ENCODE data around the gene FCN2.
"Not testable (repeated sequence)": the region's sequence is repeated elsewhere in the genome, so short reads cannot be mapped to it uniquely, and the experiment has no call there.

The FCN2 gene

DNA sequence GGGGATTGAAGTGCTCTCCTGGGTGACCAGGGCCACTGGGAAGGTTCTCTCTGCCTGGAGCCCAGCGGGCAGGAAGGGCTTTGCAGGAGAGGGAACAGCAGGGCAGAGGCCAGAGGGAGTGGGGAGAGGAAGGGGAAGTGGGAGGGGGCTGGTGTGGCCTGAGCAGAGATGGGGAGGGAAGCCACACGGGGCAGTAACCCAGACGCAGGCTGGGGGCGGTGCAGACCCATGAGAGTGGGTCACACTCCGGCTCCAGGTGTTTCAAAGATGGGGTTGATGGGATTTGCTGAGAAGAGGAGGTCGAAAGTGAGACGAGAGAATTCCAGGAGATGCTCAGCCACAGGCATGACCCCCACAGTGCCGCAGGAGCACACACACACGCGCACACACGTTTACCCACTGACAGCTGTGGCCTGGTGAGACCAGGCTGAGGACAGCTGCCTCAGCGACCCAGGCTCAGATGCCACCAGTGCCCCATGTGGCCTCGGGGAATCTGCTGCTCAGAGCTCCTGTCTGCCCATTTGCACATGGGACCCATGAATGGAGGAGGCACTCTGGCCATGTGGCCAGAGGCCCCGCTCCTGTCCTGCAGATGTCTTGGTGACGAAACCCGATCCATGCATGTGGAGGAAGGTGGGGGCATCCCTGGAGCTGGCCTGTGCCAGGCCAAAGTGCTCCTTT, 32.7 kb upstream of the FCN2 start:
- no peak for DNase-seq

DNA sequence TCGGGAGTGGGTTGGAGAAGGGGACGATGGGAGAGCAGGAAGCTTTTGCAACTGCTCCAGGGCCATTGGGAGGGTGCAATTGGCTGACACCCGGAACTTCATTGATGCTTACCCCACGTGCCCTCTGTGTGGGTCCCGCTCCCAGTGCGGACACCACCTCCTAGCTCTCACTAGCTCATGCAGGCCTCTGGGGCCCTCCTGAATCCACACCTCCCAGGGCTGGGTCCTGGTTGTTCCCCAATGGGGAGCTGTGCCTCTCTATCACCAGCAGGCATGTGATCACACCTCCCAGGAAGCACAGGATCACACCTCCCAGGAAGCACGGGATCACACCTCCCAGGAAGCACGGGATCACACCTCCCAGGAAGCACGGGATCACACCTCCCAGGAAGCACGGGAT, 32.1 kb upstream of the FCN2 start:
- no peak for DNase-seq

- no peak for DNase-seq
Observed at GRCh38 chr9:134850611-134851010, 30.0 kb upstream of the FCN2 start.

DNA sequence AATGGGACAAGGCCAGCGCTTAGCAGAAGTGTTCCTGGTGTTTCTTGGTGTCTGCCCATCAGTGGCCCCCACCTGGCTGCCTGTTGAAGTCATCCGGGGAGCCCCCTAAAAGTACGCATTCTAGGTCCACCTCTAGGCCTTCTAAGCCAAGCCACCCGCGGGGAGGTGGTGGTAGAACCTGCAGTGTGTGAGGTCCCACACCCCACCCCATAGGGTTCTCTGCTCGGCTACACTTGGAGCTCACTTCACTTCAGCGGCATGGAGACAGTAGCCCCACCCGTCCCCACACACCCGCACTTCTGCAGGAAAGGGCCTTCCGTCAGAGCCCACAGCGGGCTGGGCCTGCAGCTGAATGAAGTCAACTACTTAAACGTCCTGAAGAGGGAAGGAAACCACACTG, 29.6 kb upstream of the FCN2 start:
- no peak for DNase-seq

DNA sequence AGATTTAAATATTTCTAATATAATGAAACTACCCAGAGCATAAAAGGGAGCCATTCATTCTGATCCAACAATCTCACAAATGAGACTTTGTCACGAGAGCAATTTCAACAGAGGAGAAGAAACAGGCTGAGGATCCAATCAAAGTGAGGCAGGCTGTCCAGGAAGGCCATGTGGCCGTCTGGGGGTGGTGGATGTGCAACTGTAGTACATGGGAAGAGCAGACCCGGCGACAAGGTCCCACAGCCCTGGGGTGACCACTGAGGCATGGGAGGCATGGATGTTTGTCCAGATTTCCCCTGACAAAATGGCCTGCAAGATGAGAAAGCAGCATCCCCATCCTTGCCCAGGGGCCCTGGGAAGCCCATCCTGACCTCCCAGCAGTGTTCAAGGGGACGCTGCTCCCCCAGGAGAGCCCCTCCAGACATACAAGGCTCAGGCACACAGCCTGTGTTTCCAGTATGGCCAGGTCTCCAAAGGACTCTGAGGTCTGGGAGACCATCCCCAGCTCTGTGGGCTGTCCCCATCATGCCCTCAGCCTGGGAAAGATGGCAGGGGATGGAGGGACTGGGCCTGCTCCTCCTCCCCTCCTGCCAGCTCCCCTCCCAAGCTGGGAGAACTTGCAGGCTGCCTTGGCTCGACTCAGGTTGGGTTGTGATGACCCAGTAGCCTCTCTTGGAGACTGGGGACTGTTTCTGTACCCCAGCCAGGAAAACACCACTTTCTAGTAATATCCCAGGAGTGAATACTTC, 27.5 kb upstream of the FCN2 start:
- DNase-seq, result no peak

DNA sequence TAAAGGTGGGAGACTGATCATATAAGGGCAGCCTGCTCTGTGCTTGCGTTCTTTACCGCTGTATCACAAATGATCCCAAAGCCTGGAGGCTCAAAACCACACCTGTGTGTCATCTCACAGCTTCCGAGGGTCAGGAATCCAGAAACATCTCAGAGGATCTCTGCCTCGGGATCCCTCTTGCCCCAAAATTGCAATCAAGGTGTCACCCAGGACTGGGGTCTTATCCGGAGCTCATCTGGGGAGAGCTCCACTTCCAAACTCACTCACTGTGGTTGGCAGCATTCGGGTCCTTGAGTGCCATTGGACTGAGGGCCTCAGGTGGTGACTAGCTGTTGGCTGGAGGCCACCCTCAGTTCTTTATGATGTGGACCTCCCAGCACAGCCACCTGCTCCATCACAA, 26.7 kb upstream of the FCN2 start:
- DNase-seq, result no peak

DNA sequence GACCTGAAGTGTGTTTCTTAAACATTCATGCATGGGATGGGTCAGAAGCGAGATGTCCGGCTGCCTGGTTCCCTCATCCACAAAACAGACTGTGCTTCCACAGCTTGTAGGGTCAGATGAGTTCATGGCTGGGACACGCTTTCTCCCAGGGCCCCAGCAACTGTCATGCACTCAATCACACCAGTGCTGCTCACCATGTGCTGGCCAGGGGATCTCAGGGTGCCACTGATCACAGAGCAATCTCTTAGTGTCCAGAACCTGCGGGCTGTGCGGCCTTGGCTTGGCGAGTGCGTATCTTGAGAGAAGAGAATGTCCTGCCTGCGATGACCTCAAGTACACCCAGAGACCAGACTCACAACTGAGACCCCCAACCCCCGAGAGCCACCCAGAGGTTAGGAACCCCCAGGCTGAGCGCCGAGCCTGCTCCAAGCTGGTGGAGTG, 26.0 kb upstream of the FCN2 start:
- no peak for DNase-seq

GRCh38 chr9:134855231-134855899, 25.2 kb upstream of the FCN2 start:
- DNase-seq, result no peak

DNA sequence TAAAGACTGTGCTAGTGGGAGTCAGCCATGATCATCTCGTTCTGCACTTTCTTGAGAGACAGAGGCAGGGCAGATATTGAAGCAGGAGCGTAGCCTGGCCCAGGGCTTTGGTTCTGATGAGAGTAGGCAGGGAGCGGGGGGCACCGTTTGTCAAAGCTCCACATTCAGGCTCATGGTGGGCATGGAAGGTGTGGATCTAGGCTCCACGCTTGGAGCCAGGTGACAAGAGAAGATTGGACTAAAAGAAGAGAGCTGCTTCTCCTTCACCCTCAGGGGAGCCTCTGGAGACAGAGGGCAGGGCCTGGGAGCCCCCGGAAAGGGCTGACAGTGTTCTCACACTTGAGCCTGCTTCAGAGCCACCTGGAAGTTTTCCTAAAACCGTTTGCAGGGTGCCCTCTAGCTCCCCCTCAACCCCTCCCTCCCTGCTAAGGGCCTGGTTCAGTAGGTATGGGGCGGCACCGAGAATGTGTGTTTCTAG, 24.7 kb upstream of the FCN2 start:
- no peak for DNase-seq

GRCh38 chr9:134857451-134857850, 23.2 kb upstream of the FCN2 start:
- DNase-seq, result not testable (repeated sequence)

DNA sequence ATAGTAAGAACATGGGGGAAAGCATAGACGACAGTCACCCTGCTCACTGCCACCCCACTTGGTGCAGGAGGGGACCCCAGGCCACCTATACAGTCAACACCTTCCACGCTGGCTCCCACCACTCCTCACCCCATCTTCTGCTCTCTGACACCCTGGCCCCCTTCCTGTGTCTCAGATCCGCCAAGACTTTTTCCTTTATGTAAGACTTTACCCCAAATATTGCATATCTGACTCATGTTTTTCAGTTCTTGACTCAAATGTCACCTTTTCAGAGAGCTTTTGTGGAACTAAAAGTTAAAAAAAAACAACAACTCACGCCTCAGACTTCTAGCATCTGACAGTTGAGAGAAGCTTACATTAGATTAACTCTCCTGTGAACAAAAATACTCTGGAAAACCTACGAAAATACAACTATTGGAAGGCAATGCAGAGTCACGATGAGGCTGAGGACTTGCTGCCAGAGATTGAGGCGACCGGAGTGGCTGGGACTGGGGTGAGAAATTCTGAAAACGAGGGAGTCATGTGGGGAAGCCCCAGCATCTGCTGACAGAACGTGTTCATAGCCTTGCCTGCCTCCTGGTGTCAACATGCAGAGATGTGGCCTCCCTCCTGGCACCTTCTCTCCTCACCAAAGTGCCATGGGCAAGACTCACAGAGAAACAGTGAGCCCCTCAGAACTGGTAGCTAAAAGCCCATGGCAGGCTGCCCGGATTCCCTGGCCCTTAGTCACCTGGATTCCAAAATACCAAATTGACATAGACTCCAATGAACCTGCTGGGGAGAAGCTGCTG, 22.4 kb upstream of the FCN2 start:
- DNase-seq, result no peak

GRCh38 chr9:134860510-134860909, 20.1 kb upstream of the FCN2 start:
- DNase-seq, result no peak

GRCh38 chr9:134861595-134862334, 18.8 kb upstream of the FCN2 start:
- no peak for DNase-seq

GRCh38 chr9:134863306-134863902, 17.2 kb upstream of the FCN2 start:
- DNase-seq, result no peak

GRCh38 chr9:134863941-134864820, 16.4 kb upstream of the FCN2 start:
- no peak for DNase-seq

DNA sequence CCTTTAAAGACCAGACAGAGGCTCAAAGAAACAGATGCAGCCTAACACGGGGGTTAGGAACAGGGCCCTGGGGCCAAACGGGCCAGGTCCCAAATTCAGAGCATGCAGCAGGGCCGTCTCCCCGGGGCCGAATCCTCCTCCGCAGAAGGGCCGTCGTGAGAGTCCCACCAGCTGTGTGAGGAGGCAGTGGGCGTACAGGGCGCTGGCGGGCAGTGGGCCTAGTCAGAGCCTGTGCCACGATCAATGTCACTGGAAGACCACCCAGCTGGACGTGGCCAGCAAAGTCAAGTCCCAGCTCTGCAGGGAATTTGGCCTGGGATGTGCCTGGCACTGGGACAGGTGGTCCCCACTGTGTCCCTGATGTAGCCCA, 15.8 kb upstream of the FCN2 start:
- no peak for DNase-seq

DNA sequence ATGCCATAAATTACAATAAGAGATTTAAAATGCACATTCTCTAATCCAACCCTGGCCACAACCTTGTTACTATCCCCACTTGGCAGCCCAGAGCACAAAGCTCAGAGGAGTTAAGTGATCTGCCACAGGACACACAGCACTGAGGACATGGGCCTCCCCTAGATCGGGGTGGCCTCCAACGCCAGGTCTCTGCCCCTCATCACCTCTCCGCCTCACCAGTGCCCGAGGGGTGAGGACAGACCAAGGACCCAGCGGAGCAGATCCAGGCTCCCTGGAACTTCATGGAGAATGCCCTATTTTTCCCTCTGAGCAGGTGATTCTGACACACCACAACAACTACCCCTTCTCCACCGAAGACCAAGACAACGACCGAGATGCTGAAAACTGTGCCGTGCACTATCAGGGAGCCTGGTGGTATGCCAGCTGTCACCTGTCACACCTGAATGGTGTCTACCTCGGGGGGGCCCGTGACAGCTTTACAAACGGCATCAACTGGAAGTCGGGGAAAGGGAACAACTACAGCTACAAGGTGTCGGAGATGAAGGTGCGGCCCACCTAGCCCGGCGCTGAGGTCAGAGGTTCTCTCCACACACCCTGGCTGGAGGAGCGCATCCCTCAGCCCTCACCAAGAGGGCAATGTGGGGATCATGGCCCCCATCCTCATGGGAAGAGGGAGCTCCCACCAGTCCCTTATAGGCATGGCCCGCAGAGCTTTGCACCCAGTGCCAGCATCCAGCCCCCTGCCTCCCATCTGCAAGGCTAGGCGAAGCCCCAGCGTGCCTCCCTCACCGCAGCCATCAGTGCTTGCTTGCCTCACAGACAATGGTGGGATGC, 12.5 kb upstream of the FCN2 start:
- no peak for DNase-seq

DNA sequence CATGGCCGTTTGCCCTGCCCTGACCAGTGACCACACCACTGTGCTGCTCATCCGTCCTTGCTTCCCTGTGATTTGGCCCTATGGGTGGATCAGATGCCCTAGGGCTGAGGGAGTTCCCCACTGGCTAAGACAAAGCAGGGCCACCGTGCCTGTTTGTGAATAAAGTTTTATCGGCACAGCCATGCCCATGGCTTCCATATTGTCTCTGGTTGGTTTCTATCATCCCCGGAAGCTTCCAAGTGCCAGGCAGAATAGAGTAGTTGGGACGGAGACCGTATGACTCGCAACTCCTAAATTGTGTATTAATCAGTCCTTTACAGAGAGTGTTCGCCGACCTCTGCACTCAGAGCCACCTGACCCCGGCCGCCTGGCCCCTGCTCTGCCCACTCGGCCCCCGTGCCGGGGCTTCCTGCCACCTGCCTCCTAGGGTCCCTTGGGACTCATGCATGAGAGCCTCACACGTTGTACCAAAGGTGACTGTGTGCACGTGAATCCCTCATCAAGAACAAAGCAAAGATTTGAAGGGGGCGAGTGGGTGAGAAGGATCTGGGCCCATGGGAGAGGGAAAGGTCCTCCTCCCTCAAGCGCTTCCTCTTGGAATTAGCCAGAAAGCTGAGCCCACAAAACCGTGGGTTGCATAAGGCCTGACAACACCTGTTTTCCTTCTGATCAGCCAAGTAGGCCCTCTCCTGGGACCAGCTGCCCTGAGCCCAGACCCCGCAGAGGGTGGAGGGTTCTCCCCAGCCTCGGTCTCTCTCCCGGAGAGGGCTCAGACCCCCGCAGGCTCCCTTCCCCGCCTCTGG, 11.7 kb upstream of the FCN2 start:
- DNase-seq, result no peak

Measured in NCI-H1436 treated with DMSO at 0.1 percent for 48 hours (cell line).